SJSA1 (cell line): ENCODE results near the gene KIAA1549. TPM values are rescaled to one million over a fixed set of nuclear protein-coding genes. Genes with fewer than 3 reads are reported as not detected.

ENCODE experiments used
- DNase-seq, 2 experiments: peaks; one replicate each; pipeline ENCODE4 v3.0.0-alpha.2; 2015 to 2020; ENCODE audit warnings: low spot score in 2 of 2, low read depth in 1 of 2
- H3K27ac ChIP-seq: fragments of 250-450 bp; sonication (Bioruptor Pico); 2 replicates; pipeline ENCODE4 v1.5.1; 2020; ENCODE audit warnings: mild to moderate bottlenecking, moderate library complexity
- H3K27me3 ChIP-seq: fragments of 250-450 bp; sonication (Bioruptor Pico); replicated peaks from 2 replicates; pipeline ENCODE4 v1.5.1; 2020; ENCODE audit warnings: mild to moderate bottlenecking, moderate library complexity
- H3K36me3 ChIP-seq: fragments of 250-450 bp; sonication (Bioruptor Pico); 2 replicates; pipeline ENCODE4 v1.5.1; 2020; ENCODE audit warnings: mild to moderate bottlenecking
- H3K4me1 ChIP-seq: fragments of 250-450 bp; sonication (Bioruptor Pico); replicated peaks from 2 replicates; pipeline ENCODE4 v1.6.1; 2021; ENCODE audit warnings: mild to moderate bottlenecking
- H3K4me3 ChIP-seq: fragments of 250-450 bp; sonication (Bioruptor Pico); 2 replicates; pipeline ENCODE4 v1.5.1; 2020; ENCODE audit warnings: mild to moderate bottlenecking
- H3K9me3 ChIP-seq: fragments of 250-450 bp; sonication (Bioruptor Pico); replicated peaks from 2 replicates; pipeline ENCODE4 v1.5.1; 2020; ENCODE audit warnings: mild to moderate bottlenecking
- total RNA-seq: library from RNA; depleted of rRNA; stranded (reverse); fragments of >200 nt; shearing (Covaris generic); gene quantifications from 2 replicates; pipeline ENCODE4 v1.2.3, GENCODE V29; 2014

Gene KIAA1549
- total RNA-seq, 1 experiment from 2014 or later = 0.95 TPM

- Histone ChIP-seq H3K9me3 (no peaks in the 10 kb centered on the region), H3K27me3 (no peaks in the 10 kb centered on the region), H3K36me3 (no peaks in the 10 kb centered on the region), H3K4me3 (no peak overlapping the region), H3K4me1 (no peaks in the 10 kb centered on the region), H3K27ac (no peak overlapping the region)
- DNase-seq = no peak
These were observed 16.4 kb downstream of the KIAA1549 start for GRCh38 chr7:138964624-138965436.

DNA sequence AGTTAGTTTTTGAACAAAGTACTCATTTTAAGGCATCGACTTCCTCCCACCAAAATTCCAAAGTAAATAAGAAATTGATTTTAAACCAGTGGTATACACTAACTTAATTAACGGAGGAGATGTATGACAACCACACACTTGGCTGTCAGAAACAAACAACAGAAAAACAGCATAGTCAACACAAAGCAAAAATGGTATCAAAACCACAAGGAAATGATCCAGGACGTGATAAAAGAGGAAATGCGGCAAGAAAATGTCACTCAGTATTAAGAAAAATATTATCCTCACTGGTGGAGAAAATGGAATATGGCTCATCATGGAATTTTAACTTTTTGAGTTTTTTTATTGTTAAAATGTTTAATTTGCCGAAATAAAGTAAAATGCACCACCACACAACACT is 17.5 kb downstream of the KIAA1549 start:
- H3K36me3 ChIP-seq = no peaks in the 10 kb centered on the region
- DNase-seq = no peak
- no peak overlapping the region for H3K4me3 ChIP-seq
- H3K27me3 ChIP-seq = no peaks in the 10 kb centered on the region
- H3K27ac ChIP-seq = no peak overlapping the region
- H3K4me1 ChIP-seq = no peaks in the 10 kb centered on the region
- H3K9me3 ChIP-seq = no peaks in the 10 kb centered on the region

DNA sequence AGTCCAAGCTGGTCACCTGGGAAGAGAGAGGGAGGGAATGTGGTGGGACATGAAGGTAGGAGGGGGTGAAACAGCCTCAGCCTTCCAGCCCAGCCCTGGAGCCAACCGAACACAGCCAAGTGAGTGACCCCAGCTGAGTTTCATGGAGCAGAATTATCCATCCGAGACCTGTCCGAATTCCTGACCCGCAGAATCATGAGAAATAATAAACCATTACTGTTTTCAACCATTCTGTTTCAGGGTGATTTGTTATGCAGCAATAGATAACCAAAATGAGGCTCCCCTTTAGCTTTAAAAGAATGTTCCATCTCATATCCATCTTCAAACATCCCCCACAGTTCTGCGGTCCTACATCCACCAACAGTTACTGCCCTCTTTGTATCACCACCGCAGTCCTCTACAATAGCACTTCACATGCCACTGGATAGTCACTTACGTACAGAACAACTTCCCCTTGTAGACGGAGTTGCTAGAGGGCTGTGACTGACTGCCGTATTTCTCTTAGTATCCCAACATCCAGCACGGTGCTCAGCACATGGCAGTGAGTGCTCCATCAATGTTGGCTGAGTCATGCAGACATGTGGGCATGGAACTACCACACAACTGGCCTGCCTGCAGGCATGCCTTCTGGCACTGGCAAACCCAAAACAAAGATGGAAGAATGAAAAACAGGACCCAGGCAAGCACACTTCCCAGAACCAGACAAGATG is 18.5 kb downstream of the KIAA1549 start:
- no peaks in the 10 kb centered on the region for H3K27me3 ChIP-seq
- H3K9me3 ChIP-seq = no peaks in the 10 kb centered on the region
- H3K36me3 ChIP-seq = no peaks in the 10 kb centered on the region
- no peak overlapping the region for H3K4me3 ChIP-seq
- H3K27ac ChIP-seq = no peak overlapping the region
- DNase-seq = no peak
- no peaks in the 10 kb centered on the region for H3K4me1 ChIP-seq

DNA sequence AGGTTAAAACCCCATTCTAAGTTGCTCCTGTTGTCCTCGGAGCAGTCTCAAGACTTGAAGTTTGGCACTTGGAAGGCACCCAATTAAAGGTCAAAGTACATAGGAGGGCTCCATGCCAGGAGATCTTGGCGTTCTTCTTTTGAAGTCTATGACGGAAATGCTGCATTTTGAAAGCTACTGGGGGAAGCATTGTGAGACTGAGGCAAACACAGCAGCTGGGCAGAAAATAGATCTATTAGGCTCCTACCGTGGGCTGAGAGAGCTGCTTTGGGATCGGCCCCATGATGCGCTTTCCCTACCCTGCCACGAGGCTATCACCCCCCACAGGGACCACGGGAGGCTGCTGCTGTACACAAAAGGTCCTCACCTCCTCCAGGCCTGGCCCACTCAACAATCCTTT is 20.0 kb downstream of the KIAA1549 start:
- Histone ChIP-seq H3K27ac (no peak overlapping the region), H3K36me3 (no peaks in the 10 kb centered on the region), H3K4me1 (no peaks in the 10 kb centered on the region), H3K4me3 (no peak overlapping the region), H3K9me3 (no peaks in the 10 kb centered on the region), H3K27me3 (no peaks in the 10 kb centered on the region)
- DNase-seq = no peak

GRCh38 chr7:138958391-138958956 is 22.7 kb downstream of the KIAA1549 start:
- no peaks in the 10 kb centered on the region for H3K9me3 ChIP-seq
- H3K4me3 ChIP-seq = no peak overlapping the region
- H3K36me3 ChIP-seq = no peaks in the 10 kb centered on the region
- H3K27me3 ChIP-seq = no peaks in the 10 kb centered on the region
- H3K4me1 ChIP-seq = no peaks in the 10 kb centered on the region
- H3K27ac ChIP-seq = no peak overlapping the region
- no peak for DNase-seq

- Histone ChIP-seq H3K27me3 (no peaks in the 10 kb centered on the region), H3K36me3 (no peaks in the 10 kb centered on the region), H3K27ac (no peak overlapping the region), H3K4me3 (no peak overlapping the region), H3K9me3 (no peaks in the 10 kb centered on the region), H3K4me1 (no peaks in the 10 kb centered on the region)
- DNase-seq = no peak
These were observed 23.3 kb downstream of the KIAA1549 start for GRCh38 chr7:138957753-138958390.

DNA sequence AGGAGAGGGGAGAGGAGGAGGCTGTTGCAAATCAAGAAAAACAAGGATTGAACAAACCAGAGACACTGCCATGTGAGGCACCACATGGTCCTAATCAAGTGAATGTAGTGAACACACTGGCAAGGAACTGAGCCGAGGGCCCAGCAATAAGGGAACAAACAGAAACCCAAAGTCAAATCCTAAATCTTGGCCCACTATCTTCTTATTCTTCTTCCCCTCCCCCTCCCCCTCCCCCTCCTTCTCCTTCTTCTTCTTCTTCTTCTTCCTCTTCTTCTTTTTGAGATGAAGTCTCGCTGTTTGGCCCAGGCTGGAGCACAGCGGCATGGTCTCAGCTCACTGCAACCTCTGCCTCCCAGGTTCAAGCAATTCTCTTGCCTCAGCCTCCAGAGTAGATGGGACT is 24.0 kb downstream of the KIAA1549 start:
- no peak for DNase-seq
- Histone ChIP-seq H3K4me3 (no peak overlapping the region), H3K36me3 (no peaks in the 10 kb centered on the region), H3K27me3 (no peaks in the 10 kb centered on the region), H3K27ac (no peak overlapping the region), H3K9me3 (no peaks in the 10 kb centered on the region), H3K4me1 (no peaks in the 10 kb centered on the region)

DNA sequence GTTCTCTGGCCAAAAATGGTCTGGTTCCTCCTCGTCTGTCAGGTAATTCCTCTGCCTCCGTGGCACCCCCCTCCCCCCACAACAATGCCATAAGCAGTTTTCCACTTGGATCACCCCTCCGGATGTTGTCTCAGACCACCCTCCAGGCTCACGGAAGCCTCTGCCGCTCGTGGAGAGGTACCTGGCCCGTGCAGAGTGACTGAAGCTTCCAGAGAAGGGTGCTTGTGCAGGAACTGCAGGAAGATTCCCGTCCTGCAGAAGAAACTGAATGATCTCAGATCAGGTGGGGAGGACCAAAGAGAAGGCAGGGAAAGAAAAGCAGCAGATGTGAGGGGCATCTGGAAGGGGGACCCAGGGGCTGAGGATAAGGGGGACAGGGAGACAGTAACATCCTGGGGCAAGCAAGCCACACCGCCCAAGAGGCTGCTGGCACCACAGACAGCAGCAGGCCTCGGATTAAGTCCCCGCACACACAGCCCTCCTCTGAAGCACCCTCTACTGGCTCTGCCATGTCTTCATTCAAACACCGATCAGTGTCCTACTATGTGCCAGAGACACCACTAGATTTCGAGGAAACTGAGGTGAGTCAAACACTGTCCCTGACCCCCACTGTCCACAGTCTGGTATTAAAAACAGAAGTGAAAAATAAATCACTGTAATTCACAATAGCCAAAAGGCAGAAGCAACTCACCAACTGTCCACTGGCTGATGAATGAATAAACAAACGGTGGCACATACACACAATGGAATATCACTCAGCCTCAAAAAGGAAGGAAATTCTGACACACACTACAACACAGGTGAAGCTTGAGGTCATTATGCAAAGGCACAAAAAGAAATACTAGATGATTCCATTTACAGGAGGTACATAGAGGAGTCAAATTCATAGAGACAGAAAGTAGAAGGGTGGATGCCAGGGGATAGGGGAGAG is 26.4 kb downstream of the KIAA1549 start:
- Histone ChIP-seq H3K27me3 (no peaks in the 10 kb centered on the region), H3K36me3 (no peaks in the 10 kb centered on the region), H3K4me3 (no peak overlapping the region), H3K9me3 (no peaks in the 10 kb centered on the region), H3K4me1 (no peaks in the 10 kb centered on the region), H3K27ac (no peak overlapping the region)
- DNase-seq = no peak

DNA sequence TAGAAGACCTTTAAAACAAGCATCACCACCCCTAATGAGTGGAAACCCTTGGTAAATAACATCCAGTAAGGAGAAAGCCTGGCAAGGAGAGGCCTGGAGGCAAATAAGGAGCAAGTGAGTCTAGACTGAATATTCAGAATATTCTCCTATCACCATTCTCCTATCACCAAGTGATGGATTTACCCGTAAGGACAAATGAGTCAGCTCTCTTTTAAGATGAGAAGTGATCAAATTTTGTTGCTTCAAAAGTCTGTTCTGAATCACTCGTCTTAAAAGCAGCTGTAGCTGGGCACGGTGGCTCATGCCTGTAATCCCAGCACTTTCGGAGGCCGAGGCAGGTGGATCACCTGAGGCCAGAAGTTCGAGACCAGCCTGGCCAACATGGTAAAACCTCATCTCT is 28.4 kb downstream of the KIAA1549 start:
- H3K27ac ChIP-seq = no peak overlapping the region
- H3K27me3 ChIP-seq = no peaks in the 10 kb centered on the region
- no peak for DNase-seq
- H3K36me3 ChIP-seq = no peaks in the 10 kb centered on the region
- no peak overlapping the region for H3K4me3 ChIP-seq
- no peaks in the 10 kb centered on the region for H3K9me3 ChIP-seq
- no peaks in the 10 kb centered on the region for H3K4me1 ChIP-seq

DNA sequence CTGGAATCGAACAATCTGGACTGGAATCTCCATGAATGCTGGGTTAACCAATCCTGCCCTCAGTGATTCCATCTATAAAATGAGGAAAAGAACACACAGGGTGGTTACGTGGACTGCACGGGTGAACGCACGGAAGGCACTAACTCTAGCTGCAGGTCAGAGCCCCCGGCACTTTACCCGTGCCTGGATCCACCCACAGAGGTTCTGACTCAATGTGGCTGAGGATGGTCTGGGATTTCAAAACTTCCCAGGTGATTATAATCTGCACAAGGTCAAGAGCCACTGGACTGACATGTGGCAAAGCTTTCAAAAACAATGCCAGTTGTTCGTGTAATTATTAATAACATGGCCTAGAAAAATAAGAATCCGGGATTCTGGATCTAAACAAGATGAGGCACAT is 29.2 kb downstream of the KIAA1549 start:
- no peaks in the 10 kb centered on the region for H3K27me3 ChIP-seq
- H3K4me3 ChIP-seq = no peak overlapping the region
- H3K4me1 ChIP-seq = no peaks in the 10 kb centered on the region
- no peak overlapping the region for H3K27ac ChIP-seq
- H3K36me3 ChIP-seq = no peaks in the 10 kb centered on the region
- DNase-seq = no peak
- no peaks in the 10 kb centered on the region for H3K9me3 ChIP-seq

- H3K36me3 ChIP-seq = no peaks in the 10 kb centered on the region
- DNase-seq = no peak
- H3K27ac ChIP-seq = no peak overlapping the region
- no peaks in the 10 kb centered on the region for H3K4me1 ChIP-seq
- no peaks in the 10 kb centered on the region for H3K27me3 ChIP-seq
- H3K9me3 ChIP-seq = no peaks in the 10 kb centered on the region
- H3K4me3 ChIP-seq = no peak overlapping the region
These were observed 31.6 kb downstream of the KIAA1549 start for GRCh38 chr7:138949421-138950088.

DNA sequence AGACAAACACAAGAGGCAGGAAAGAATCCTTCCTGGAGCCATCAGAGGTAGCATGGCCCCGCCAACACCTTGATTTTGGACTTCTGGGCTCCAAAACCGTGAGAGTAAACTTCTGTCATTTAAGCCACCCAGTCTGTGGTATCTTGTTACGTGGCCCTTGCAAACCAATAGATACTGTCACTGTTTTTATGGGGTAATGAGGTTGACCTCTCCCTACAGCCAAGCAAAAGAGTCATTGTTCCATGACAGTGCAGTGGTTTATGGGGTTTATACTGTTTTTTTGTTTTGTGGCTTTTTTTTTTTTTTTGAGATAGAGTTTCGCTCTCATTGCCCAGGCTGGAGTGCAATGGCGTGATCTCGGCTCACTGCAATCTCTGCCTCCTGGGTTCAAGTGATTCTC is 32.8 kb downstream of the KIAA1549 start:
- H3K4me1 ChIP-seq = no peaks in the 10 kb centered on the region
- no peaks in the 10 kb centered on the region for H3K27me3 ChIP-seq
- H3K36me3 ChIP-seq = no peaks in the 10 kb centered on the region
- no peak overlapping the region for H3K4me3 ChIP-seq
- no peaks in the 10 kb centered on the region for H3K9me3 ChIP-seq
- DNase-seq = no peak
- no peak overlapping the region for H3K27ac ChIP-seq

GRCh38 chr7:138945821-138946220 is 35.4 kb downstream of the KIAA1549 start:
- no peak for DNase-seq
- Histone ChIP-seq H3K4me1 (no peaks in the 10 kb centered on the region), H3K4me3 (no peak overlapping the region), H3K36me3 (no peaks in the 10 kb centered on the region), H3K27ac (no peak overlapping the region), H3K9me3 (no peaks in the 10 kb centered on the region), H3K27me3 (no peaks in the 10 kb centered on the region)
